IPS-NIHi7 (cell line): Measurements from ENCODE around the gene PMEPA1.

Source experiments
- DNase-seq: peaks from one replicate; pipeline ENCODE4 v3.0.0; 2012; ENCODE audit warnings: mixed read lengths; ENCODE audit errors: extremely low spot score

The PMEPA1 gene

DNA sequence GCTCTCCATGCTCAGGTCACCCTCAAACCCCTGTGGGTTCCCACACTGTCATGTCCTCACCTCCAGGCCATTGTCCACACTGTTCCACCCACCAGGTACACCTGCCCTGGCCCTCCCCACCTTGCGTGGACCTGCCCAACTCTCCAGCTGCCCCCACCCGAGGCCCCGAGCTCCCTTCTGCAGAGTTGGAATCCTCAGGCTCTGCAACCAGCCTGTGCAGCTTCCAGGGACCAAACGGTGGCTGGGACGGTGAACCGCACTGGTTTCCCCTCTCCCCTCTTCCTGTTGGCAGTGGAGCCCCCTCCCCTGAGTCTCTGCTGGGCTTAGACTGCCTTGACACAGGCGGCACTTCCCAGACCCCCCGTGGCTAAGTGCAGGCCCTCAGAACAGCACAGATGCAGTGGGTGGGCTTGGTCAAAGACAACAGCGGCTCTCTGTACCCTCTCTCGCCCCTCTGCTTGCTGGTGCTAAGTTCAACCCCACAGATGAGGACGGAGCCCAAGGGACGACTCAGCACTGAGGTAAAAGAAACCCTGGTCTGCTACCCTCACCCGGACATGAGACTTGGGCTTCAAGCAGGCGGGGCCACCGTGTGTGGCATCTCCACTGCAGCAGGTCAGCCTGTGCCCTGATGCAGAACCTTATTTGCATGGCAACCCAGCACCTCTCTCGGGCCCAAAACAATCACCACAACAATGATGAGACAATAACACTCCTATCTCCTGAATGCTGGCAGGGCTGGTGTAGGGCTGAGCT lies 100.6 kb downstream of the PMEPA1 start:
- DNase-seq = no peak

DNA sequence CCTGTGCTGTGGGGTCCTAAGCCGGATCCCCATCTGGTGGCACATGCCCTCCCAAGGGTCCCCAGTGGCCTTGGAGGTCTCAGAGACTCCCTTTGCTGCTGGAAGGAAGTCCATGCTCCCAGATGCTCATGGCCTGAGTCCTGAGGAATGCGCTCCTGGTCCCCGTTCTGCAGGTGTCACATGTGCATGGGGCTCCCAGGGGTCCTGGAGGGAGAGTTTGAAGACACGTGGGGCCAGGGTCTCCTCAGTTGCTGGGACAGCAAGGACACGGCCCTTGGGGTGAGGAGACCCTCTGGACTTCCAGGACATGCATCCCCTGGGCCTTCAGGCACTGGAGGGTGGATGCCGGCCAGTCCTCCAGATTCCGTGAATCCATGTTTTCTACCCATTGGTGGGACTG lies 101.3 kb downstream of the PMEPA1 start:
- no peak for DNase-seq

DNA sequence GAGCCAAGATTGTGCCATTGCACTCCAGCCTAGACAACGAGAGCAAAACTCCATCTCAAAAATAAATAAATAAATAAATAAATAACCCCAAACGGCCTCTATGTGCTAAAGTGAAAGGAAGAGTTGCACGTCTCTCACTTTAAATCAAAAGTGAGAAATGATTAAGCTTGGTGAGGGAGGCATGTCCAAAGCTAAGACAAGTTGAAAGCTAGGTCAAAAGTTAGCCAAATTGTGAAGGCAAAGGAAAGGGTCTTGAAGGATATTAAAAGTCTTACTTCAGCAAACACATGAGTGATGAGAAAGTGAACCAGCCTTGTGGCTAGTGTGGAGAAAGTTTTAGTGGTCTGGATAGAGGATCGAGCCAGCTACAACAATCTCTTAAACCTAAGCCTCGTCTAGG lies 103.9 kb downstream of the PMEPA1 start:
- DNase-seq = no peak

DNA sequence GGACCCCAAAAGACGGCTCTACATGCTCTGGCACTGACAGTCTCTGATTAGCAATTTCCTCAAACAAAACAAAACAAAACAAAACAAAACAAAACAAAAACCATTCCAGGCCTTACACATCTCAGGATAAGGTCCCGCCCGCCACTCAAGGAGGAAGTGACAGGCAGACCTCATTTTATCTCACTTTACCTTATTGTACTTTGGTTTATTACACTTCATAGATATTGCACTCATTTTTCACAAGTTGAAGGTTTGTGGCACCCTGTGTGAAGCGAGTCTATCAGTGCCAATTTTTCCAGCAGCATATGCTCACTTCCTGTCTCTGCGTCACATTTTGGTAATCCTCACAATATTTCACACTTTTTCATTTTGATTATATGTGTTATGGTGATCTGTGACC lies 104.8 kb downstream of the PMEPA1 start:
- no peak for DNase-seq

DNA sequence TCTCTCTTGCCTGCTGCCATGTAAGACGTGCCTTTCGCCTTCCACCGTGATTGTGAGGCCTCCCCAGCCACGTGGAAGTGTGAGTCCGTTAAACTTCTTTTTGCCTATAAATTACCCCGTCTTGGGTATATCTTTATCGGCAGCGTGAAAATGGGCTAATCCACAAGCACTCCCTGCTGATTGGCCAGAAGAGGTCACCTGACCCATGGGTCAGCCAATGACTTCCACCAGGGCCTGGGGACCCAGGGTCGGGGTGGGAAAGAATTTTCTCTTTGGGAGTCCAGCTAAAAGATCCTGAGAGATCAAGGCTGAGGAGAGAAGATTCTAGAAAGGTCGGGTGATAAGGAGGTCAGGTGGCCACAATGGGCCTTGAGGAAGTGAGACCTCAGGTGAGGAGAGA lies 106.7 kb downstream of the PMEPA1 start:
- no peak for DNase-seq

DNA sequence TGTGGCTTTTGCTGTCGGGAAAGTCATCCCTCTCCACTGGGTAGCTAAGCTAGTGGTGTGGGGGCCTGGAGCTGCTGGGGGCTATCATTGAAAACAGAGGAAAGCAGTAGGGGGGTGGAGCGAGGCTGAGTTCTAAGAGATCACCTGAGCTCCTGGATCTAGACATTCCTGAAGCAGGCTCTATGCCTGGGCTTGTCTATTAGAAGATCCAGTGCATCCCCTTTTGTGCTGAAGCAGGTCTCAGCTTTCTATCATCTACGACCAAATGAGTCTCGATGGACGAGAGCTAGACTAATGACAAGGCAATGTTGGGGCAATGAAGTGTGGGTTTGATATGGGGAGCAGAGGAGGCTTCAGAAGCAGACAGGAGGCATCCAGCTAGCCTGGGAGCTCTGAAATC lies 108.1 kb downstream of the PMEPA1 start:
- DNase-seq = no peak

DNA sequence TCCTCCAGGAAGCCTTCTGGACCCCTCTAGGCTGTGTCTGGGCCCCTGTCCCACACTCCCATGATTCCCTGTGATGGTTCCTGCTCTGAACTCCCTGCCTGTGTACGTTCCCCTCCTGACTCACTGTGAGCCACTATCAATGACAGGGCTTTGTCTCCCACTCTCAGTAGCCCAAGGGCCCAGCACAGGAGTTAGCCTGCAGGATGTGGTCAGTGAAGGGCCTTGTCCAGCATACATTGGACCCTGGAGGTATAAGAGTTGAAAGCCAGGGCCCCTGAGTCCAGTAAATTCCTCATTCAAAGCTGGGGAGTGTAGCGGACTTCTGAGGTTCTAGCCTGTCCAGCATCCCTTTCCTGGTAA lies 108.6 kb downstream of the PMEPA1 start:
- DNase-seq = no peak

DNA sequence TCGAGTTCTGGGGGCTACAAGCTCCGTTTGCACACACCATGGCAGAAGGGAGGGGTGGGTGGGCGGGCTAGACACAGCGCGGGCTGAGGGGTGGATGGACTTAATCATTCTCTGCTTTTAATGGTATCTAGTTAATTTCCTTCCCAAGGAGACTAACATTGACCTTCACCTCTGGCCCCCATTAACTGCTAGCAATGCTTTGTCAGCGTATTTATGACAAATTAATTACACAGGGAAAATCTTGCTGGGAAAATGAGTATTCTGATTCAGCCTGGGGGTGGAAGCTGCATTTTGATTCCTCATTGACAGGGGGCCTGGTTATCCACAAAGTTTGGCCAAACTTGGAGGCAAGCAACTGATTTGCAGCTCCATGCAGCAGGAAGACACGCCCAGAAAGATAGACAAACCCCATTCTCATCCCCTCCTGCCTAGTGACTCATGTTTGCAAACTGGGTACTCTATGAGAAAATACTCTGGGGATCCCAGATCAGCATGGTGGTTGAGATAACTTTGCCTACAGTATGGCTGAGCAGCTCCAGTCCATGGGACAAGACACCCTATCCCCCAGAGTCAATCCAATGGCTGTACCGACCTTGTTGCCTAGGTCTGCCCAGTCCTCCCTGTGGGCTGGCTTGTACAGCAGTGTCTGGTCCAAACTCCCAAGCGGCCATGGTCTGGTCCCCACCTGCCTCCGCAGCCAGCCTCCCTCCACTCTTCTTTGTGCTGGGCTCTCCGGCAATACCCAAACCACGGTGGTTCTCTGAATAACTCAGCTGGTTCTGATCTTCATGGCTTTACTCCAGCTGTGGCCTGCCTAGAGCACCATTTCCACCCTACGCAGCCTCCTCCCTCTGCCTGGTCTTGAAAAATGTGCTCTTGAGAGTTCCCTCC lies 109.2 kb downstream of the PMEPA1 start:
- DNase-seq = no peak

DNA sequence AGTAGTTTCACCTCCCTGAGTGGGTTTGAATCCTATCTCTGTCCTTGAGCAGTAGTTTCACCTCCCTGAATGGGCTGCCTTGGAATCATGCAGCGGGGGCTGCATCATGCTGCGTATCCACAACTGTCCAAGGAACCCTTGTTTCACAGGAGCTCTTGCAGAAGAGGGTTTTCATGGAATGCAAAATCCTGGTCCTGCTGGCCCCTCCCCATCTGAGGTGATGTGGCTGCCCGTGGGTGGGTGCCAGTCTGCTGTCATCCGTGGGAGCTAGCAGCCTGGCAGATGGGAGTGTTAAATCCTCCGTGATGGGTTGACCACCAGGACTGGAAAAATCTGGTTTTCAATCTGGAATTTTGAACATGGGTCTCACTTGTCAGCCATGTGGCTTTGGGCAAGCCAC lies 111.3 kb downstream of the PMEPA1 start:
- DNase-seq = no peak
